GM12865 (cell line): ENCODE results near the gene ANKH.

Source experiments
- DNase-seq: peaks from one replicate; pipeline ENCODE4 v3.0.0; 2010; ENCODE audit warnings: low read depth
- H3K4me3 ChIP-seq: 2 replicates; pipeline ENCODE4 v1.5.1; 2011; ENCODE audit warnings: mild to moderate bottlenecking, low read depth, low read length, control low read depth
- TF ChIP-seq, protein P1 (sequence below): IDR thresholded peaks from 2 replicates; pipeline ENCODE4 v1.5.1; 2011; ENCODE audit warnings: low read length, control low read depth, low read depth, inconsistent platforms; ENCODE audit not compliant: insufficient read depth; ENCODE audit errors: missing control alignments

Gene ANKH

DNA sequence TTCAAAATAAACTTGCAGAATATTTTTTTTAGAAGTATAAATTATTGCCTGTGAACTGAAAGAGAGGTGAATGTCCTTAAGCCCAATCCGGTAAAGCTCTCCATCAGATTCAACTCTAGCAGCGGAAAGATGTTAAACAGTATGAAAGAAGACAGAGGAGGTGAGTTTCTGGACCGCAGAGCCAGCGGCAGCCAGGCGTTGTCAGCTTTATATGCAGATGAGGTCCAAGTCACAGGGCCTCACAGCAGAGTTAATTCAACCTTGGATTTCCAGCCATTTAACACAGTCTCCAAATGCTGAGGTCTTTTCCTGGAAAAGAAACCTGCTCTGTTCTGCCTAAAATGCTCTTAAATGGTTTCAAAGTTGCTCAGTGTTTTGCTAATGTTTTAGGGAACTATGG lies 131.6 kb downstream of the ANKH start:
- TF ChIP-seq, protein P1, sequence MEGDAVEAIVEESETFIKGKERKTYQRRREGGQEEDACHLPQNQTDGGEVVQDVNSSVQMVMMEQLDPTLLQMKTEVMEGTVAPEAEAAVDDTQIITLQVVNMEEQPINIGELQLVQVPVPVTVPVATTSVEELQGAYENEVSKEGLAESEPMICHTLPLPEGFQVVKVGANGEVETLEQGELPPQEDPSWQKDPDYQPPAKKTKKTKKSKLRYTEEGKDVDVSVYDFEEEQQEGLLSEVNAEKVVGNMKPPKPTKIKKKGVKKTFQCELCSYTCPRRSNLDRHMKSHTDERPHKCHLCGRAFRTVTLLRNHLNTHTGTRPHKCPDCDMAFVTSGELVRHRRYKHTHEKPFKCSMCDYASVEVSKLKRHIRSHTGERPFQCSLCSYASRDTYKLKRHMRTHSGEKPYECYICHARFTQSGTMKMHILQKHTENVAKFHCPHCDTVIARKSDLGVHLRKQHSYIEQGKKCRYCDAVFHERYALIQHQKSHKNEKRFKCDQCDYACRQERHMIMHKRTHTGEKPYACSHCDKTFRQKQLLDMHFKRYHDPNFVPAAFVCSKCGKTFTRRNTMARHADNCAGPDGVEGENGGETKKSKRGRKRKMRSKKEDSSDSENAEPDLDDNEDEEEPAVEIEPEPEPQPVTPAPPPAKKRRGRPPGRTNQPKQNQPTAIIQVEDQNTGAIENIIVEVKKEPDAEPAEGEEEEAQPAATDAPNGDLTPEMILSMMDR = no peak
- no peak overlapping the region for H3K4me3 ChIP-seq

DNA sequence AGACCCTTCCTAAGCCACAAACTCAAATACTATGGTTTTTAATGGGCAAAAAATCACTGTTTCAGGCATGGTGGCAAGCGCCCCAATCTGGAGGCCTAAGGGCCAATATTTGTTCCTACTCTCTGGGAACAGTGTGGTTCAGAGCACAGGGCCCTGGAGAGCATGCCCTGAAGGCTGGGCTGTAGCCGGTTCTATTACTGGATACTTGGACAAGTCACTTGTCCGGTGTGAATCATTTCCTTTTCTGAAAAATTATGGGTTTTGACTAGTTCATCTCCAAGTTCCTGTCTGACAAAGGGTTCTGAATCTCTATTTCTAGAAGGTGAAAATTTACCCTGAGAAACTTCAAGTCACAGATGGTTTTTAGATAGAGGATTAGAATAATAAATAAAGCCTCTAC lies 132.0 kb downstream of the ANKH start:
- TF ChIP-seq, protein P1 = no peak
- no peak for DNase-seq
- no peak overlapping the region for H3K4me3 ChIP-seq

More for the DNA sequence above, 131.6 kb downstream of the ANKH start:
- DNase-seq = no peak

DNA sequence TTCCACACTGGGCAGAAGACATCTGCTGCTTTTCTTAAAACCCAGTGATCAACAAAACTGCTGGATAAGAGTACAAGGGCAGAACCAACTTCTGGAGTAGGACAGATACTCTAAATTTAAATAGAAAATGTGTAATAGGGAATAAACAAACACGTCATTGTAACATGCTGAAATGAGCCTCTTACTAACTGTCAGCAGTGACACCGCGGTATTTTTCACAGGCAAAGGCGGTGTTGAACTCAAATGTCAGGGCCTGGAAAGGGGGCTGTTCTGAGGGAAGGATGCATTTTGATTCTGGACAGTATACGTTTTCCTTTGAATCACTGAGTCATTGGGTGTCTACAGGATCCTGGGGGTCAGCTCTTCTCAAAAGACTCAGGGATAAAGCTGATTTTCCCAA lies 133.5 kb downstream of the ANKH start:
- H3K4me3 ChIP-seq = no peak overlapping the region
- no peak for DNase-seq
- TF ChIP-seq, protein P1 = no peak

DNA sequence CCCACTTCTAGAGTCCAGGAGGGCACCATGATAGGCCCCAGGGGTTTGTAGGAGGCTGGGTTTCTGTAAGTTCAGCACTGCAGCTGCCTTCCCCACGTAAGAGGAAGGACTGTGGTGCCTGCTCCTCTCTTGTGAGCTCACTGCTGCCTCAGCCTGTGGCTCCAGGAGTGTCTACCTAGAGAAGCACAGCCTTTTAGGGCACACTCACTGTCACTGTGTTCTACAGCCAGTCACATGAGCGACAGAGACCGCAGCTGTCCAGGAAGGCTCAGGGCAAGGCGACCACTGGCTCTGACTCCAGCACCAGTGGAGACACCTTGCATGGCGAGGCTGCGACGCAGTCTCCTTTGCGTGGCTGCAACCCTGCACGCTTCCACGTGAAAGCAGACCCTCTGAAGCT lies 134.3 kb downstream of the ANKH start:
- TF ChIP-seq, protein P1 = no peak
- no peak for DNase-seq
- H3K4me3 ChIP-seq = no peak overlapping the region

DNA sequence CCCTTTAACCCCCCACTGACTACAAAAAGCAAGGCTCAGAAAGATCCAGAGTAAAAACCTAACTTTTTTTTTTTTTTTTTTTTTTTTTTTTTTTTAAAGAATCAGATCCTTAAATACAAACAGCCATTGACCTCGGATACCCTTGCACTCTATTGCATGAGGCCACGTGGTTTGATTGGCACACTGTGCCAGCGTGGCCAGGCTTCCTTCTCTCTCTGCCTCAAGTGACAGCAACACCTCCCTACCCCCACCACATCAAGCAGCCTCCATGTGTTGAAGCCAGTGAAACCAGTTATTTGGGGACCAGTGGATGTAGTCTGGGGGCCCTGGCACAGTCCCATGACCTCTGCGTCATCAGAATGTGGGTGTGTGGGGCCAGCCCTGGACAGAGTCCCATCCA lies 135.6 kb downstream of the ANKH start:
- no peak for DNase-seq
- H3K4me3 ChIP-seq = no peak overlapping the region
- TF ChIP-seq, protein P1 = no peak

DNA sequence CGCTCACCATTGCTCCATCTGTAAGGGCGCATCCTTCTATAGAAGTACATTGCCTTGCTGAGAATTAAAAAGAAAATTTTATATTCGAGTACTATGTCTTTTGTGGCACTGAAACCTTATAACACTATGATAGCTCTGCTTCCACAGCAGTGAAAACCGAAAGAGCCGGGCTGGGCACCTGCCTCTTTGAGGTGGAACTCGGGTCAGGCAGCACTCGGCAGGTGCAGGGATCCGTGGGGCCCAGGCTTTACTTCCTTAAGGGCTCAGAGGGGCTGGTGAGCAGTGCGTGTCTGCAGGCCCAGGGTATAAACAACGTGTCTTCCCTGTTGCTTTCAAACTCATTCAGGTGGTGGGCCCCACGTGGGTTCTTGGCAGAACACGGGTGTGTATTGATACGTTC lies 137.2 kb downstream of the ANKH start:
- no peak for DNase-seq
- TF ChIP-seq, protein P1 = no peak
- no peak overlapping the region for H3K4me3 ChIP-seq

DNA sequence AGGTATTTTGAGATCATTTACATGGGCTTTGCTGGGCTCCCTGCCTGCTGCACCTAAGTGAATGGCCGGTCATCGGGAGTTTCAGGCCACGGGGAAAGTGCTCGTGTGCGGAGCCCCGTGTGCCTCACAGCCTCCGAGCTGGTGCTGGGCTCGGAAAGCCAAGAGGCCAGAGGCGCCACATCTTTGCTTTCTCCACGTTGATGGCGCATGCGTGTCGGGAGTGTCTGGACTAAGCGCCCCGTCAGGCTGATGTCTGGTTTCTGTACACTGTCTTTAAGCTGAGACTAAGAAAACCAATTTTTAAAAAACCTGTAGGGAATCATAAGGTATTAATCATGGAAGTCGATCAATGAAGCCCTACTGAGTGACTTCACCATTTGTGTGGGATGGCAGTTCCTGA lies 137.9 kb downstream of the ANKH start:
- DNase-seq = no peak
- TF ChIP-seq, protein P1 = no peak
- no peak overlapping the region for H3K4me3 ChIP-seq
